HG02588 (cell line): ENCODE data around the gene CIB2.

Source experiments
- ATAC-seq: cut with Tn5 transposase; IDR thresholded peaks from one replicate; pipeline ENCODE4 v1.9.1; 2021; ENCODE audit warnings: mild to moderate bottlenecking, moderate library complexity; ENCODE audit not compliant: unreplicated experiment

Gene CIB2

GRCh38 chr15:78069462-78070029, 61.7 kb downstream of the CIB2 start:
- ATAC-seq: no peak

- peak; percentile 8 for ATAC-seq
Observed at GRCh38 chr15:78069052-78069414, 62.2 kb downstream of the CIB2 start.

GRCh38 chr15:78067328-78068228, 63.7 kb downstream of the CIB2 start:
- no peak for ATAC-seq

DNA sequence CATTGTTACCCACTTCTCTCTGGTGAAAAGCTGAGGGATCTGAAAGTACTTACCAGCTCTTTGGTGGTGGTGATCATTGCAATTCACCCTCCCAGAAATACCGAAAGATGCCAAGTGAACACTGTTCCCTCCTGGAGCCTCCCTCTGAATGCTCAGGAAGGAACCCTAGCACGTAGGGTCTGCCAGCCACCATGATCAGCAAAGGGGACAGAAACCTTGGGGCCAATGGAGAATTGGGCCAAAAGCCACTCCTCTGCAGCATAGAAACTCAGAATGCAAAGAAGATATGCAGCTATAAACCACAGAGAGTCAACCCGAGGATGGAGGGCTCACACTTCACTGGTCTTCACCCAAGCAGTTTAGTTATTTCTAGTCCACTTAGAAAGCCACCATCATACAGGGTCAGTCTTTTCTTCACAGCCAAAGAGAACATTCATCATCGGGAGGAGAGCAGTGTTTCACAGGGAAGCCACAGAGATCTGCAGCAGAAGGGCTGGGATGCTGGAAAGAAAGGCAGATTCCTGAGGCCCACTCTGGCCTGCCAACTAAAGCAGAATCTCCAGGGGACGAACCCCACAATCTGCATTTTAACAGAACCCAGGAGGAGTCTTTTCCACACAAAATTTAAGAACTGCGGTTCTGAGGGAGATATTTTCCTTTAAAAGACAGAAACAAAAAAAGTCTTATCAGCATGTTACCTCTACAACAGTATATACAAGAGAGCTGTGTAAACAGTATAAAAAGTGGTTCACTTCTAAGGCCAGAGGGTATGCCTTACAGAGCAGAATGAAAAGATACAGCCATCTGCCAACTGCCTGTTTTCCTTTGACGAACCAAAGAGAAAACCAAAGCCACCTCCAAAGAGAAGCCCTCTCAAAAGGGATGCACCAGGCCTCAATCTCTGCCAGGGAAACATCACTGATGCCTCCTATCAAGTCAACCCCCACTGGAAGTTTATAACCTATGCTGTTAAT, 65.0 kb downstream of the CIB2 start:
- peak; percentile 63 for ATAC-seq

- no peak for ATAC-seq
Observed at GRCh38 chr15:78065284-78065872, 65.9 kb downstream of the CIB2 start.

DNA sequence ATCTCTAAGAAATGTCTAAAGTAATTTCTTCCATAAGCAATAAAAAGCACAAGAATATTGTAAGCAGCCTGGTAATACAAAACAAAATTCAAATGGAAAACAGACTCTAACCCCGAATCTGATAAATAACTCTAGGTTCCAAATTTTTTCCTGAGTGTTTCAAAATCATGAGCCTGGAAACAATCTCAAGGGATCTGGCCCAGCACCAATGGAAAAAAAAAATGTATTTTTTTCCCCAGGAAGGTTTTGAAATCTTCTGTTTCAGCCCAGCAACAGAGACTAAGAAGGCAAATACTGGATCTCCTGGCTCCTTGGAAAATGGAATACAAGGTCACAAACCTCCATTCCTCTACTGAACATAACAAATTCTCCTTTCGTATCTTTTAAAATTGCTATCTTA, 66.7 kb downstream of the CIB2 start:
- ATAC-seq: no peak

DNA sequence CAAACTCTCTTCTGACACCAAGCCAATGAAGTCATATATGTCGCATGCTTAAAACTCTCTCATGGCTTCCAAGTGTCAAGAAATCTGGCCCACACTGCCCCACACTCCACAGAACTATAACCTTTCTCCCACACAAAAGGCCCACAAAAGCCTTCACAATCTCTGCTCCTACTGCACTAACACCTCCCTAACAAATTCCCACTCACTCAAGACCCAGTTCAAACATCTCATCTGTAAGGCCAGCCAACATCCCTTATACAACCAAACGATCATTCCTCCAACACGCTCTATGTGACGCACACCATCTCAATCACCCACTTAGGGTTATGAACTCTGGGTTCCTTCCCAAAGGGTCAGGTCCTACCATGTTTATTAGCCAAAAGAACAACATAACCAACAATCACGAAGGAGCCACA, 67.3 kb downstream of the CIB2 start:
- ATAC-seq: no peak

- ATAC-seq: no peak
Observed at GRCh38 chr15:78063217-78063616, 68.0 kb downstream of the CIB2 start.

DNA sequence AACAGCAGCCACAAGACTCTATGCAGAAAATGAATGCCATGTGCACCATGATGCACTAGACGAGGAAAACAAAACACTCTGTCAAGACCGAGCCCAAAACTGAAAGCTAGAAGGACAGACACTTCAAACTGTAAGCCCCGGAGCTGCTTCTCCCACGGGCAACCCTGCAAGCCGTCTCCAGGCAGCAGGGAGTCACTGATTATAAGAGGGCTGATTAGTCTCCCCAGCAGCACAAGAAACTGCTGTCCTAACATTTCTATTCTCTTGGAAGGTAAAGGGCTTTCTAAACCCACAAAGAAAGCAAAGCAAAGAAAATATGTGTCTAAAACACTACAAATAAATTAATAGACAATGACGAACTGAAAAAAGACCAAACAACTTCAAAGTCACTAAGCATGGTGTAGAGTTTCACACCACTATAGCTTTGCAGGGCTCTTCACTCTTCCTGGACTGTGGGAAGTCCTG, 69.2 kb downstream of the CIB2 start:
- no peak for ATAC-seq

DNA sequence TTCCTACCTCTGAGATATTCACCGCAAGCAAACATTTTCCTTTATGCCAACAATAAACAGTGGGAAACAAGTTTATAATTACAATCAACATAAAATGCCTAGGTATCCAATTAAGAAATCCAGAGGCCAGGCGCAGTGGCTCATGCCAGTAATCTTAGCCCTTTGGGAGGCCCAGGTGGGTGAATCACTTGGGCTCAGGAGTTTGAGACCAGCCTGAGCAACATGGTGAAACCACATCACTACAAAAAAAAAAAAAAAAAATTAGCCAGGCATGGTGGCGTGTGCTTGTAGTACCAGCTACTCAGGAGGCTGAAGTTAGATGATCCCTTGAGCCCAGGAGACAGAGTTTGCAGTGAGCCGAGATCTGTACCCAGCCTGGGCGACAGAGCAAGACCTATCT, 71.0 kb downstream of the CIB2 start:
- ATAC-seq: no peak

GRCh38 chr15:78059110-78059839, 72.0 kb downstream of the CIB2 start:
- ATAC-seq: no peak

DNA sequence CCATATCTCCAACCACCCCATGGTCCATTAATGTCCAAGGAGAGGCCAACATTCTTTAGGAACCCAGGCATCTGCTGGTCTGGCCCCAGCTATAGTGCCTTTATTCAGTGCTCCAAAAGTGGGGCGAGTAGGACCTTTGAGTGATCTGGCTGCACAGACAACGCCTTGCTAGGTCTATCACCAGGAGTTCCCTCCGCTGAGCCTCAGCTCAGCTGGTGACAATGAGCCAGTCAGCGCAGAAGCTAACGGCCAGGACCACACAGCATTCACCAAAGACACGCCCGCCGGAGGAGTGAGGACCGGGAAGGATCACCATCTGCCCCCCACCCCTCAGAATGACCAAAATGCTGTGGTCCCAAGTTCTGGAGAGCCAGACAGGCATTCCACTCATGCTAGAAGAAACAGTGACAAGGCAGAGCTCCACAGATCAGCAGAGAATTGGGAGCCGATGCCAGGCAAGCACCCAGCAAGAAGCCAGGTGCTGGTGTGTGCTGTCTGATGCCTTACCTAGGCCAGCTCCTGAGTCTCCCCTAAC, 72.8 kb downstream of the CIB2 start:
- ATAC-seq: no peak

DNA sequence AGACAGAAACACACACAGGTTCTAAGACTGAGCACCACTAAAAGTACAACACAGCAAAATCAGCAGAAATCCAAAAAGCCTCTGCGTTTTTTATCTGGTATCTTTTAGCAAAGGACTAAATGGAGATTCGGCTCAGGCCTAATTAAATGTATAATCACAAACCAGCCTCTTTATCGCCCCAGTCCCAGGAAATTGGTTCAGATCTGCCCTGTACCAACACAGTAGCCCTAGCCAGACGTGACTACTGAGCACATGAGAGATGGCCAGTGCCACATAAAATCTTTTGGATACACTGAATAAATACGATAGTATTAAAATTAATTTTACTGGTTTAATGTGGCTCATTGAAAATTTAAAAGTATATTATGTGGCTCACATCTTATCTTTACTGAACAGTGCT, 73.4 kb downstream of the CIB2 start:
- no peak for ATAC-seq

DNA sequence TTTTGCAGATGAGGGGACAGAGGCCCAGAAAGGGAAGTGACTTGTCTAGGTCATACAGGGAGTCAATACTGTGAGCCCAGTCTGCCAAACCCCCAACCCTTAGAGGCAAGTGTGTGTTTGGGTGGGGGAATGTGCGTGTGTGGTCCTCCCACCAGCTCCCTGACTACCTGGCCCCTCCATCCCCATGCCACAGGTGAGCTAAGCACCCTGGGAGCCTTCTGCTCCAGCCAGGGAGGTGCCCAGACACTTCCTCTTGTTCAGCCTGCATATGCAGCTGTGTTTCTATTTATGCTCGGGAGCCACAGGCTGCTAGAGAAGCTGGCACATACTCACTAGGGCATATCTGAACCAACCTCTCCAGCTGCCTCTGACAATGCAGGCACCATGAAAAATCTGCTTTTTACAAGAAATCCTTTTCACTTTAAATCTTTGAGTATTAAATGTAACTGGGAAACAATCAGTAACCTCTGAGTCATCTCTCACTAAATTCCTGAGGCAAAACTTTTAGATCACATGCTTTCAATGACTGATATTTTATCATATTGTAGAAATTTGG, 74.5 kb downstream of the CIB2 start:
- no peak for ATAC-seq

GRCh38 chr15:78055919-78056713, 75.1 kb downstream of the CIB2 start:
- no peak for ATAC-seq

GRCh38 chr15:78054966-78055365, 76.3 kb downstream of the CIB2 start:
- no peak for ATAC-seq
